Coronary artery (tissue), 2 donors: ENCODE results near the gene RARS1.

Experiments
- DNase-seq: peaks from one replicate; pipeline ENCODE4 v3.0.0-alpha.2; 2017; ENCODE audit warnings: low spot score
- H3K27ac ChIP-seq, 2 donors: fragments of 200-600 bp; sonication (generic); one replicate each; pipeline ENCODE4 v1.5.1; 2016 to 2019
- H3K4me3 ChIP-seq: fragments of 200-600 bp; sonication (generic); 2 replicates; pipeline ENCODE4 v1.5.1; 2016; ENCODE audit warnings: mild to moderate bottlenecking, moderate library complexity
- CTCF ChIP-seq: fragments of 200-600 bp; sonication (generic); IDR thresholded peaks from one replicate; pipeline ENCODE4 v1.5.1; 2019; ENCODE audit warnings: antibody characterized with exemption

The RARS1 gene

GRCh38 chr5:168449166-168449565, 37.1 kb upstream of the RARS1 start:
- no peak overlapping the region for H3K4me3 ChIP-seq
- H3K27ac ChIP-seq, result no peak overlapping the region
- no peak for TF ChIP-seq CTCF
- no peak for DNase-seq

- TF ChIP-seq CTCF, result no peak
- DNase-seq, result no peak
- no peak overlapping the region for H3K27ac ChIP-seq
- H3K4me3 ChIP-seq, result no peak overlapping the region
These were observed 34.7 kb upstream of the RARS1 start for GRCh38 chr5:168451565-168451964.

GRCh38 chr5:168455201-168455600, 31.1 kb upstream of the RARS1 start:
- no peak for TF ChIP-seq CTCF
- Histone ChIP-seq H3K27ac (no peak overlapping the region), H3K4me3 (no peak overlapping the region)
- DNase-seq, result no peak

- TF ChIP-seq CTCF, result no peak
- DNase-seq, result no peak
- no peak overlapping the region for H3K27ac ChIP-seq
- H3K4me3 ChIP-seq, result no peak overlapping the region
These were observed 28.7 kb upstream of the RARS1 start for GRCh38 chr5:168457542-168457941.

GRCh38 chr5:168460606-168461005, 25.7 kb upstream of the RARS1 start:
- no peak overlapping the region for H3K4me3 ChIP-seq
- no peak for DNase-seq
- no peak for TF ChIP-seq CTCF
- no peak overlapping the region for H3K27ac ChIP-seq

GRCh38 chr5:168463081-168463480, 23.2 kb upstream of the RARS1 start:
- H3K4me3 ChIP-seq, result no peak overlapping the region
- no peak for DNase-seq
- no peak for TF ChIP-seq CTCF
- no peak overlapping the region for H3K27ac ChIP-seq

GRCh38 chr5:168464214-168464613, 22.1 kb upstream of the RARS1 start:
- Histone ChIP-seq H3K4me3 (no peak overlapping the region), H3K27ac (no peak overlapping the region)
- no peak for TF ChIP-seq CTCF
- no peak for DNase-seq
